ENCODE data around the gene PRPF19. TPM values are rescaled to one million over a fixed set of nuclear protein-coding genes. Genes with fewer than 3 reads are reported as not detected.

PRPF19 gene
- total and polyA plus RNA-seq, 2 experiments from 2014 or later: 19.1 to 58.9 TPM

DNA sequence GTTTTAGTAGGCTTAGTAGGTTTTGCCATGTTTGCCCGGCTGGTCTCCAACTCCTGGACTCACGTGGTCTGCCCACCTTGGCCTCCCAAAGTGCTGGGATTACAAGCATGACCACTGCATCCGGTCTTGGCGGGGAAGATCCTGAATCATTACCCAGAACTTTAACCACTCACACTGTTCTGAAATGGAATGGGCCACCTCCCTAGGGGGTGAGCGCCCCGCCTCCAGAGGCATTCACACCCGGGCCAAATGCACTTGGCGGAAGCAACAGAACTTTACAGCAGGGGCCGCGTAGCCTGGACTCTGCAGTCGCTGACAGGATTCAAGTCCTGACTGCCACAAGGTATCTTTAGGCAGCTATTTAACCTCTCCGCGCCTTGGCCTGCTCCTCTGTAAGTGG lies 59.1 kb downstream of the PRPF19 start:
- no peak for DNase-seq
- WGBS, 2 experiments (ENCODE audit: low coverage in 1 of 2, low lambda C conversion rate in 2 of 2, missing lambda C conversion rate in 2 of 2): 75% methylated on average over 13 of the region's 13 CpGs
- TF ChIP-seq EZH2phosphoT487 (IDR thresholded peaks at IDR 0.05; ENCODE audit: insufficient read depth, low read depth) (no peak), EZH2 (IDR thresholded peaks at IDR 0.05; ENCODE audit: insufficient read depth, poor library complexity, severe bottlenecking) (no peak)
- Histone ChIP-seq H3K9me2 (ENCODE audit: insufficient read depth) (no peaks in the 10 kb centered on the region), H3K4me2 (ENCODE audit: unreplicated experiment) (no peak overlapping the region), H3K9me3 (ENCODE audit: low read depth) (no peaks in the 10 kb centered on the region), H4K20me1 (ENCODE audit: insufficient read depth) (no peaks in the 10 kb centered on the region), H2AFZ (no peak overlapping the region), H3K27me3 (replicated peaks; ENCODE audit: insufficient read depth) (no peaks in the 10 kb centered on the region), H3K36me3 (ENCODE audit: low read depth) (no peaks in the 10 kb centered on the region; the same call in 1 of the 2 replicates), H3K79me2 (ENCODE audit: insufficient read depth) (peaks cover 49% of the 10 kb centered on the region), H3F3A (ENCODE audit: insufficient read depth) (no peaks in the 10 kb centered on the region), H3K4me1 (ENCODE audit: insufficient read depth) (peaks cover 21% of the 10 kb centered on the region), H3K4me3 (no peak overlapping the region), H3K27ac (no peak overlapping the region), H3K9ac (no peak overlapping the region)
- in situ Hi-C loops (cut with MboI): no loop called here

DNA sequence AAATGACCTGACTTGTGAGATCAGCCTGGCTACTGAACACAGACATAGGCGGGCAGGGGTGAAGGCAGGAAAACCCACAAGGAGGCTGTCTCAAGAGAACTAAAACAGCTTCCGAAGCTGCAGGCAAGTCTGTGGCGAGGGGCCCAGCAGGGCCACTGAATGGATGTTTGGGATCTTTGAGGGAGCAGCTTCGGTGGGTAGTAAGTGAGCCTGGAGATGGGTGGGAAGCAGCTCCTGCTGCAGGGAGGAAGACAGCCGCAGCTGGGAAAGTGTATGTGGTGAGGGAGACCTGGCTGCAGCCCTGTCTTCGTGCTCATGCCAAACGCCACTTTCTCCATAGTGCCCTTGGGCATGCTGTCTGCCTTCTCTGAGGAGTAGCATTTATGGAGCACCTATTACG lies 61.0 kb downstream of the PRPF19 start:
- Histone ChIP-seq H3K36me3 (ENCODE audit: low read depth) (no peaks in the 10 kb centered on the region), H4K20me1 (ENCODE audit: insufficient read depth) (no peaks in the 10 kb centered on the region), H3K4me2 (ENCODE audit: unreplicated experiment) (no peak overlapping the region), H3K27me3 (replicated peaks; ENCODE audit: insufficient read depth) (no peaks in the 10 kb centered on the region), H2AFZ (no peak overlapping the region), H3K79me2 (ENCODE audit: insufficient read depth) (peaks cover 53% of the 10 kb centered on the region), H3K4me3 (no peak overlapping the region), H3K9me2 (ENCODE audit: insufficient read depth) (no peaks in the 10 kb centered on the region), H3K9me3 (ENCODE audit: low read depth) (no peaks in the 10 kb centered on the region), H3K4me1 (ENCODE audit: insufficient read depth) (peaks cover 33% of the 10 kb centered on the region), H3K27ac (no peak overlapping the region), H3K9ac (0 out of 2 replicates have a peak overlapping the region, but pooled peaks have one; percentile 88), H3F3A (ENCODE audit: insufficient read depth) (peaks cover 6% of the 10 kb centered on the region; the same call in 1 of the 2 replicates)
- no peak for TF ChIP-seq EZH2phosphoT487 (IDR thresholded peaks at IDR 0.05; ENCODE audit: insufficient read depth, low read depth)
- TF ChIP-seq EZH2 (IDR thresholded peaks at IDR 0.05; ENCODE audit: insufficient read depth, poor library complexity, severe bottlenecking): no peak
- in situ Hi-C loops (cut with MboI): no loop called here
- no peak for DNase-seq
- 82 to 83% methylated on average over 8 of the region's 8 CpGs for WGBS, 2 experiments (ENCODE audit: low coverage in 1 of 2, low lambda C conversion rate in 2 of 2, missing lambda C conversion rate in 2 of 2)

DNA sequence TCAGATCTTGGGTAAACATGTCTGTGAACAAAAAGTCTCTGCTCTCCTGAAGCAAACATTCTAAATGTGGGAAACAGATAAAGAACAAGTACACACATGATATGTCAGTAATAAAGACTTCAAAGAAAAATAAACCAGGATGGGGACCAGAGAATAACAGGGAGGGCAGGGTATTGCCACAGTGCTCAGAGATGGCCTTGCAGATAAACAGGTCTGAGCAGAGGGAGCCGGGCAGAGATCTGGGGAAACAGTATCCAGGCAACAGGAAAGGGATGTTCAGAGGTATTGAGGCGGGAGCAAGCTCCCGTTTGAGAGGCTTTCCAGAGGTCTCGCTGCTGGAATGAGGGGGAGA lies 61.5 kb downstream of the PRPF19 start:
- H4K20me1 ChIP-seq (ENCODE audit: insufficient read depth): no peaks in the 10 kb centered on the region
- H3F3A ChIP-seq (ENCODE audit: insufficient read depth): peaks cover 6% of the 10 kb centered on the region; the same call in 1 of the 2 replicates
- H3K36me3 ChIP-seq (ENCODE audit: low read depth): no peaks in the 10 kb centered on the region
- H3K79me2 ChIP-seq (ENCODE audit: insufficient read depth): peaks cover 53% of the 10 kb centered on the region
- 0 out of 2 replicates have a peak overlapping the region, but pooled peaks have one; percentile 88 for H3K9ac ChIP-seq
- TF ChIP-seq EZH2 (IDR thresholded peaks at IDR 0.05; ENCODE audit: insufficient read depth, poor library complexity, severe bottlenecking) (no peak), EZH2phosphoT487 (IDR thresholded peaks at IDR 0.05; ENCODE audit: insufficient read depth, low read depth) (no peak)
- in situ Hi-C loops (cut with MboI): no loop called here
- H3K27me3 ChIP-seq (replicated peaks; ENCODE audit: insufficient read depth): no peaks in the 10 kb centered on the region
- H2AFZ ChIP-seq: no peak overlapping the region
- peak overlapping the region; percentile 87; the same call in 1 of the 2 replicates for H3K4me3 ChIP-seq
- H3K4me1 ChIP-seq (ENCODE audit: insufficient read depth): peaks cover 35% of the 10 kb centered on the region
- no peaks in the 10 kb centered on the region for H3K9me3 ChIP-seq (ENCODE audit: low read depth)
- H3K27ac ChIP-seq: no peak overlapping the region
- no peaks in the 10 kb centered on the region for H3K9me2 ChIP-seq (ENCODE audit: insufficient read depth)
- peak overlapping the region; percentile 61 for H3K4me2 ChIP-seq (ENCODE audit: unreplicated experiment)
- WGBS, 2 experiments (ENCODE audit: low coverage in 1 of 2, low lambda C conversion rate in 2 of 2, missing lambda C conversion rate in 2 of 2): 31 to 40% methylated on average over 4 of the region's 4 CpGs
- DNase-seq: no peak

- H3K9ac ChIP-seq: peak overlapping the region; percentile 88
- no peaks in the 10 kb centered on the region for H4K20me1 ChIP-seq (ENCODE audit: insufficient read depth)
- H3K4me2 ChIP-seq (ENCODE audit: unreplicated experiment): peak overlapping the region; percentile 100
- no peaks in the 10 kb centered on the region for H3K9me3 ChIP-seq (ENCODE audit: low read depth)
- no peaks in the 10 kb centered on the region for H3K36me3 ChIP-seq (ENCODE audit: low read depth)
- no peaks in the 10 kb centered on the region for H3K9me2 ChIP-seq (ENCODE audit: insufficient read depth)
- H3K4me3 ChIP-seq: peak overlapping the region; percentile 87
- DNase-seq: peak; percentile 70
- TF ChIP-seq EZH2 (IDR thresholded peaks at IDR 0.05; ENCODE audit: insufficient read depth, poor library complexity, severe bottlenecking): no peak
- no peak for TF ChIP-seq EZH2phosphoT487 (IDR thresholded peaks at IDR 0.05; ENCODE audit: insufficient read depth, low read depth)
- peaks cover 6% of the 10 kb centered on the region; the same call in 1 of the 2 replicates for H3F3A ChIP-seq (ENCODE audit: insufficient read depth)
- no peak overlapping the region for H3K27ac ChIP-seq
- no peaks in the 10 kb centered on the region for H3K27me3 ChIP-seq (replicated peaks; ENCODE audit: insufficient read depth)
- H2AFZ ChIP-seq: no peak overlapping the region
- in situ Hi-C loops (cut with MboI): no loop called here
- WGBS, 2 experiments (ENCODE audit: low coverage in 1 of 2, low lambda C conversion rate in 2 of 2, missing lambda C conversion rate in 2 of 2): 56 to 60% methylated on average over 10 of the region's 10 CpGs
- H3K4me1 ChIP-seq (ENCODE audit: insufficient read depth): peaks cover 35% of the 10 kb centered on the region
- peaks cover 53% of the 10 kb centered on the region for H3K79me2 ChIP-seq (ENCODE audit: insufficient read depth)
Observed at GRCh38 chr11:60844045-60844869, 62.1 kb downstream of the PRPF19 start.

All from GM23248 (cell line).